ENCODE data around the gene AFAP1L1. TPM values are rescaled to one million over a fixed set of nuclear protein-coding genes. Genes with fewer than 3 reads are reported as not detected.
A peak's percentile ranks its signal among the peaks of the same experiment; 100 is the strongest.

The AFAP1L1 gene
- total and polyA plus RNA-seq, 2 of the 13 experiments (the other 11 are each of a cell fraction or from before 2014, with no cell fraction given), result 0.38 to 1.0 TPM

GRCh38 chr5:149362541-149362940 is 90.9 kb downstream of the AFAP1L1 start (continued):
- TF ChIP-seq THAP9 (CRISPR knock-in tag; IDR thresholded peaks at IDR 0.05; ENCODE audit: borderline replicate concordance) (no peak), ZNF687 (CRISPR knock-in tag; IDR thresholded peaks at IDR 0.05) (peak; percentile 32), ZNF883 (CRISPR knock-in tag; IDR thresholded peaks at IDR 0.05; ENCODE audit: not compliant biosample characterization) (no peak), SCMH1 (CRISPR knock-in tag; IDR thresholded peaks at IDR 0.05; ENCODE audit: borderline replicate concordance) (no peak), KAT2B (IDR thresholded peaks at IDR 0.05; ENCODE audit: borderline replicate concordance, low read depth, low read length) (no peak), NFKBIZ (CRISPR knock-in tag; IDR thresholded peaks at IDR 0.05) (no peak), PHB2 (IDR thresholded peaks at IDR 0.05; ENCODE audit: partially characterized antibody) (no peak), ZNF672 (CRISPR knock-in tag; IDR thresholded peaks at IDR 0.05) (no peak), ATF5 (CRISPR knock-in tag; IDR thresholded peaks at IDR 0.05; ENCODE audit: low read depth) (no peak), ARID5B (CRISPR knock-in tag; IDR thresholded peaks at IDR 0.05) (no peak)

Data from HepG2 (cell line).